ENCODE data around the gene LRG1.

GRCh38 chr19:4588291-4588761 is 48.5 kb upstream of the LRG1 start:
- TF ChIP-seq POLR2AphosphoS5 (IDR thresholded peaks at IDR 0.05; ENCODE audit: low read depth, low read length) (no peak), CTCF (IDR thresholded peaks at IDR 0.05) (no peak)

Data from SK-N-SH (cell line).